K562 (cell line): ENCODE measurements around the gene R3HDM2. TPM values are rescaled to one million over a fixed set of nuclear protein-coding genes. Genes with fewer than 3 reads are reported as not detected.

ENCODE experiments used
- ATAC-seq: fragments of 200-7000 bp; cut with Tn5 transposase; 3 replicates; pipeline ENCODE4 v1.9.1; 2020; ENCODE audit warnings: moderate library complexity
- BruUV-seq: library from RNA; stranded (reverse); fragments of 400-500 nt; replicated peaks from 2 replicates; lab custom pipeline; 2021; lab: Mats Ljungman, UMichigan
- CTCF ChIA-PET: fragments of 300-600 bp; formaldehyde crosslinking; extraction: SDS; loops from one replicate; lab custom pipeline; 2021; ENCODE audit warnings: low intra/inter-chr PET ratio; lab: Yijun Ruan, JAX
- POLR2A ChIA-PET: fragments of 300-600, 350-650 bp; sonication (Branson Sonifier 250); formaldehyde crosslinking; extraction: SDS; loops from one replicate; lab custom pipeline; 2021; ENCODE audit warnings: antibody characterized with exemption, inconsistent platforms; lab: Yijun Ruan, JAX
- DNase-seq, 4 experiments: peaks; one replicate each; pipeline versions ENCODE4 v3.0.0 to v3.0.0-alpha.2; 2011 to 2018; ENCODE audit warnings: low spot score in 3 of 4, mixed read lengths in 3 of 4; ENCODE audit errors: extremely low read depth in 1 of 4
- FAIRE-seq: peaks from 2 replicates; lab custom pipeline; 2011; peaks lifted over from hg19 to GRCh38; lab: Jason Lieb, UNC
- H2AFZ ChIP-seq: 2 replicates; pipeline ENCODE4 v1.6.0; 2011; ENCODE audit warnings: low read depth, low read length, control low read depth, inconsistent platforms
- H3K27ac ChIP-seq: fragments of 200-600 bp; 3 replicates; pipeline ENCODE4 v1.8.0; 2011; ENCODE audit warnings: low read depth, mild to moderate bottlenecking, control low read depth, inconsistent platforms, low read length, moderate library complexity, mixed read lengths; ENCODE audit errors: extremely low read depth
- H3K27me3 ChIP-seq, 2 experiments: fragments of 300-600 bp in 1 of 2; 2 replicates in 1 of 2; 3 replicates in 1 of 2; pipeline versions ENCODE4 v1.6.0 to v1.8.0; 2011; ENCODE audit warnings: inconsistent platforms in 2 of 2, low read length in 2 of 2, mild to moderate bottlenecking in 1 of 2, mixed read lengths in 1 of 2, moderate library complexity in 1 of 2; ENCODE audit not compliant: control insufficient read depth in 2 of 2, insufficient read depth in 2 of 2
- H3K36me3 ChIP-seq: fragments of 300-600 bp; 3 replicates; pipeline ENCODE4 v1.8.0; 2011; ENCODE audit warnings: mild to moderate bottlenecking, low read length, inconsistent platforms; ENCODE audit not compliant: control insufficient read depth, insufficient read depth
- H3K4me1 ChIP-seq, 2 experiments: fragments of 200-600 bp in 1 of 2; replicated peaks in 1 of 2; 2 replicates in 1 of 2; 3 replicates in 1 of 2; pipeline versions ENCODE4 v1.5.1 to v1.8.0; 2011; ENCODE audit warnings: inconsistent platforms in 2 of 2, low read length in 2 of 2, mild to moderate bottlenecking in 1 of 2, mixed read lengths in 1 of 2, moderate library complexity in 1 of 2; ENCODE audit not compliant: control insufficient read depth in 2 of 2, insufficient read depth in 2 of 2
- H3K4me2 ChIP-seq: 2 replicates; pipeline ENCODE4 v1.6.1; 2011; ENCODE audit warnings: low read length, control low read depth, inconsistent platforms, mixed read lengths; ENCODE audit not compliant: insufficient read depth
- H3K4me3 ChIP-seq: fragments of 200-600 bp; sonication (generic), shearing (Covaris generic); 2 replicates; pipeline ENCODE4 v1.5.1; 2016; ENCODE audit warnings: control low read depth, inconsistent platforms
- H3K79me2 ChIP-seq: fragments of 200-600 bp; 3 replicates; pipeline ENCODE4 v1.8.0; 2011; ENCODE audit warnings: low read length, inconsistent platforms; ENCODE audit not compliant: control insufficient read depth, insufficient read depth
- H3K9ac ChIP-seq, 2 experiments: 2 replicates each; pipeline versions ENCODE4 v1.6.0 to v1.6.1; 2011; ENCODE audit warnings: low read depth in 2 of 2, low read length in 2 of 2, control low read depth in 1 of 2, inconsistent platforms in 1 of 2, mild to moderate bottlenecking in 1 of 2, mixed read lengths in 1 of 2; ENCODE audit not compliant: insufficient read depth in 1 of 2
- H3K9me1 ChIP-seq: one replicate; pipeline ENCODE4 v1.6.0; 2011; ENCODE audit warnings: inconsistent platforms, mild to moderate bottlenecking, low read length, moderate library complexity; ENCODE audit not compliant: control insufficient read depth, insufficient read depth
- H3K9me3 ChIP-seq: replicated peaks from 2 replicates; pipeline ENCODE4 v1.5.1; 2011; ENCODE audit warnings: low read depth, low read length, inconsistent platforms; ENCODE audit not compliant: control insufficient read depth, insufficient read depth
- H4K20me1 ChIP-seq: replicated peaks from 2 replicates; pipeline ENCODE4 v1.6.1; 2011; ENCODE audit warnings: low read length, inconsistent platforms, mixed read lengths; ENCODE audit not compliant: control insufficient read depth, insufficient read depth
- E2F6 ChIP-seq, 2 experiments: IDR thresholded peaks; 2 replicates each; pipeline ENCODE4 v1.6.1; 2011; ENCODE audit warnings: borderline replicate concordance in 1 of 2, control low read depth in 1 of 2, low read depth in 1 of 2, low read length in 1 of 2, mild to moderate bottlenecking in 1 of 2, mixed read lengths in 1 of 2, moderate library complexity in 1 of 2; ENCODE audit not compliant: insufficient read depth in 1 of 2, insufficient read length in 1 of 2, poor library complexity in 1 of 2, severe bottlenecking in 1 of 2; ENCODE audit errors: extremely low read depth in 1 of 2
- HNRNPLL ChIP-seq: fragments of 200-400 bp; formaldehyde crosslinking; IDR thresholded peaks from 2 replicates; pipeline ENCODE4 v1.6.1; 2017; ENCODE audit warnings: low read length, low read depth, mild to moderate bottlenecking; ENCODE audit not compliant: poor library complexity, severe bottlenecking
- NR3C1 ChIP-seq: sonication (generic); formaldehyde crosslinking; IDR thresholded peaks from 2 replicates; pipeline ENCODE4 v1.8.1; 2022; ENCODE audit warnings: missing genetic modification reagents
- RBBP5 ChIP-seq: fragments of 200-600 bp; sonication (generic); IDR thresholded peaks from 2 replicates; pipeline ENCODE4 v1.6.1; 2012; ENCODE audit warnings: borderline replicate concordance, mild to moderate bottlenecking, low read length, control low read depth, inconsistent platforms; ENCODE audit not compliant: insufficient read depth, poor library complexity, severe bottlenecking
- RBM34 ChIP-seq: fragments of 200-400 bp; formaldehyde crosslinking; IDR thresholded peaks from 2 replicates; pipeline ENCODE4 v1.6.1; 2018; ENCODE audit warnings: low read length, borderline replicate concordance; ENCODE audit not compliant: insufficient read depth
- SETDB1 ChIP-seq: IDR thresholded peaks from one replicate; pipeline ENCODE4 v1.6.1; 2012; ENCODE audit warnings: low read length, control low read depth, inconsistent platforms
- TAF7 ChIP-seq: fragments of 450-650 bp; IDR thresholded peaks from 2 replicates; pipeline ENCODE4 v1.6.1; 2016; ENCODE audit warnings: missing genetic modification characterization, missing compliant biosample characterization
- TFAM ChIP-seq: fragments of 250-450 bp; sonication (Bioruptor Pico); conservative IDR thresholded peaks from 2 replicates; pipeline ENCODE4 v1.5.0; 2021; ENCODE audit warnings: mild to moderate bottlenecking, moderate library complexity
- ZNF699 ChIP-seq: fragments of 250-450 bp; sonication (Bioruptor Pico); IDR thresholded peaks from 2 replicates; pipeline ENCODE4 v1.8.0; 2021; ENCODE audit warnings: mild to moderate bottlenecking, moderate library complexity; ENCODE audit not compliant: insufficient replicate concordance
- ZNF707 ChIP-seq: fragments of 250-450 bp; sonication (Bioruptor Pico); conservative IDR thresholded peaks from 2 replicates; pipeline ENCODE4 v1.8.0; 2022; ENCODE audit warnings: inconsistent platforms, mild to moderate bottlenecking, moderate library complexity
- WGBS: fragments of 100-300 bp; shearing (Covaris generic); methylation state at CpG from one replicate; pipeline ENCODE4 v1.1.6; 2016; ENCODE audit warnings: low coverage, mixed read lengths; ENCODE audit not compliant: insufficient coverage; ENCODE audit errors: missing lambda C conversion rate; 5-methylcytosine and 5-hydroxymethylcytosine counted together
- in situ Hi-C: fragments of 300-500 bp; cut with MboI; formaldehyde crosslinking; loops from 4 replicates; pipeline ENCODE4 v1.15.0; 2018; ENCODE audit warnings: inconsistent platforms, mixed read lengths
- intact Hi-C: fragments of 100-400 bp; cut with micrococcal nuclease; formaldehyde crosslinking; loops from 2 replicates; pipeline ENCODE4 v1.14.2; 2022
- polyA plus RNA-seq, 8 experiments: library from polyadenylated mRNA; depleted of rRNA in 4 of 8; stranded (reverse) in 5 of 8; unstranded in 3 of 8; fragments of >200 nt; fragmentation: Nextera tagmentation in 2 of 8; fragmentation: Illumina TruSeq in 1 of 8; extraction: Ambion mirVana in 2 of 8; extraction: Trizol in 1 of 8; gene quantifications; 2 replicates each; pipeline versions ENCODE4 v1.2.1 to v1.2.3, GENCODE V29; 2011 to 2014; ENCODE audit warnings: inconsistent platforms in 1 of 8, missing spikeins in 1 of 8
- total RNA-seq, 7 experiments: library from RNA; depleted of rRNA in 6 of 7; stranded (reverse); fragments of >200 nt in 6 of 7; fragmentation: Illumina TruSeq in 2 of 7; extraction: Trizol in 2 of 7; gene quantifications; 2 replicates each; pipeline versions ENCODE4 v1.2.1 to v1.2.3, GENCODE V29; 2011 to 2021; ENCODE audit warnings: low replicate concordance in 1 of 7

R3HDM2 gene
- total and polyA plus RNA-seq, 9 of the 15 experiments (the other 6 are each of a cell fraction or from before 2014, with no cell fraction given): 3.3 to 18.8 (median 9.0) TPM

DNA sequence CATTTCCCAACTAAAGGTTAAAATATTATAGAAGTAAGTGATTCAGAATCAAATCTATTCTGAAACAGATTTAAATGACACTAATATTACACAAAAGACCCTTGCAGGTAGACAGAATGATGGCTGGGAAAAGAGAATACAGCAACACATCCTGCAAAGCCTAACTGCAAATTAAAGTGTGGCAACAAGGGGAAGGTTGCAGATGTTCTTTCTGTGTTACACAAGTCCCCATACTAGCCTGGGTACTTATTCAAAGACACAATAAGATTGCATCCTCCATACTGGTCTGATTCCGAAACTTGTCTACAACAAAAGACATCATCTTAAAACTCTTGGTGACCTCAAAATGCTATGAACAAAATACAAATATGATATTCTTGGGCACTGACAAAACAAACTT lies 50.5 kb downstream of the R3HDM2 start:
- 100% methylated on average over 1 of the region's 1 CpG for WGBS
- TF ChIP-seq E2F6 (IDR thresholded peaks at IDR 0.05; ENCODE audit: borderline replicate concordance in 1 of 2, extremely low read depth in 1 of 2, insufficient read depth in 1 of 2, insufficient read length in 1 of 2, low read depth in 1 of 2, low read length in 1 of 2, poor library complexity in 1 of 2, severe bottlenecking in 1 of 2) (no peak), HNRNPLL (no peak), TFAM (CRISPR knock-in tag) (no peak), NR3C1 (CRISPR knock-in tag) (no peak), RBBP5 (no peak), ZNF699 (no peak), SETDB1 (no peak), TAF7 (no peak), ZNF707 (CRISPR knock-in tag) (no peak), RBM34 (no peak)
- H3K9me3 ChIP-seq: no peaks in the 10 kb centered on the region
- no peak overlapping the region for H3K27ac ChIP-seq
- no peaks in the 10 kb centered on the region for H3K79me2 ChIP-seq
- peaks cover 0 to 8% of the 10 kb centered on the region in 2 experiments; a peak in 2 of 5 replicates for H3K4me1 ChIP-seq
- FAIRE-seq (no peak), DNase-seq (no peak), ATAC-seq (no peak)
- H3K27me3 ChIP-seq: no peaks in the 10 kb centered on the region
- CTCF ChIA-PET: interaction anchor here (0.6 kb wide), 1 partner anchor 140 kb away, joined by 3 read pairs; no protein-coding TSS in a partner anchor
- no peak overlapping the region for H2AFZ ChIP-seq
- H3K4me2 ChIP-seq: no peak overlapping the region
- no peaks in the 10 kb centered on the region for H3K9me1 ChIP-seq
- in situ Hi-C loops: no loop called here
- no peak overlapping the region for H3K4me3 ChIP-seq
- intact Hi-C loops: no loop called here
- H3K9ac ChIP-seq: no peak overlapping the region
- POLR2A ChIA-PET: interaction anchor here (1.4 to 1.6 kb wide), 2 partner anchors 13 to 95 kb away, joined by 5 to 6 read pairs; no protein-coding TSS in a partner anchor
- no peaks in the 10 kb centered on the region for H3K36me3 ChIP-seq
- BruUV-seq: no TSS peak
- no peaks in the 10 kb centered on the region for H4K20me1 ChIP-seq
